Osteocyte (in vitro differentiated cells): ENCODE results near the gene LMO1. TPM values are rescaled to one million over a fixed set of nuclear protein-coding genes. Genes with fewer than 3 reads are reported as not detected.

Experiments used
- DNase-seq: peaks from one replicate; pipeline ENCODE4 v3.0.0; 2021; ENCODE audit warnings: mixed read lengths; ENCODE audit not compliant: unreplicated experiment; ENCODE audit errors: extremely low spot score
- H3K27ac Mint-ChIP-seq: one replicate; pipeline ENCODE4 v1.8.0; 2021; ENCODE audit warnings: mild to moderate bottlenecking, mixed read lengths; ENCODE audit not compliant: unreplicated experiment
- H3K27me3 Mint-ChIP-seq: one replicate; pipeline ENCODE4 v1.8.0; 2021; ENCODE audit warnings: mixed read lengths; ENCODE audit not compliant: unreplicated experiment
- H3K36me3 Mint-ChIP-seq: one replicate; pipeline ENCODE4 v1.8.0; 2021; ENCODE audit warnings: mixed read lengths; ENCODE audit not compliant: unreplicated experiment
- H3K4me1 Mint-ChIP-seq: one replicate; pipeline ENCODE4 v1.8.0; 2021; ENCODE audit warnings: mixed read lengths; ENCODE audit not compliant: unreplicated experiment
- H3K4me3 Mint-ChIP-seq: one replicate; pipeline ENCODE4 v1.8.0; 2021; ENCODE audit warnings: mild to moderate bottlenecking, moderate library complexity, mixed read lengths; ENCODE audit not compliant: unreplicated experiment
- H3K9me3 Mint-ChIP-seq: one replicate; pipeline ENCODE4 v1.8.0; 2021; ENCODE audit warnings: mixed read lengths; ENCODE audit not compliant: unreplicated experiment
- total RNA-seq: library from RNA; stranded (reverse); gene quantifications from 2 replicates; pipeline ENCODE4 v1.2.1, GENCODE V29; 2021
- TF ChIP-seq, protein P1 (sequence below): fragments of 200-600 bp; sonication (generic); IDR thresholded peaks from 2 replicates; pipeline ENCODE4 v1.5.0; 2021; ENCODE audit warnings: antibody characterized with exemption, mild to moderate bottlenecking, moderate library complexity

The LMO1 gene
- total RNA-seq, 1 donor from 2014 or later = not detected

DNA sequence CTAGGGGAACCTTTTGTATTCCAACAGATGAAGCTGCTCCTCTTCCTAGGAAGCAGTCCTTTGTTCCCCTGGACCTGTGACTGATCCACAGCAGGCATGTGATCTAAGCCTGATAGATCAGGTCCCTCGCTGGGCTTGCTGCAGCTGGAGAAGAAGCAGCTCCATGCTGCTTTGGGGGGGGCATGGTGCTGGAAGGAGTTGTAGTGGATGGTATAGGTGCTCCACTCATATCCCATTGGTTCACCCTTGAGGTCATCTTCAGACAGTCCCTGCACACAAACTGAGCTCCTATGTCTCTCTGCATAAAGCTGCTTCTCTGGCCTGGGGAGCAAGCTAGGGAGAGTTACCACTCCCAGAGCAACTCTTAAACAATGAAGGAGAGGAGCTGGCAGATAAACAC is 85.4 kb downstream of the LMO1 start:
- TF ChIP-seq, protein P1, sequence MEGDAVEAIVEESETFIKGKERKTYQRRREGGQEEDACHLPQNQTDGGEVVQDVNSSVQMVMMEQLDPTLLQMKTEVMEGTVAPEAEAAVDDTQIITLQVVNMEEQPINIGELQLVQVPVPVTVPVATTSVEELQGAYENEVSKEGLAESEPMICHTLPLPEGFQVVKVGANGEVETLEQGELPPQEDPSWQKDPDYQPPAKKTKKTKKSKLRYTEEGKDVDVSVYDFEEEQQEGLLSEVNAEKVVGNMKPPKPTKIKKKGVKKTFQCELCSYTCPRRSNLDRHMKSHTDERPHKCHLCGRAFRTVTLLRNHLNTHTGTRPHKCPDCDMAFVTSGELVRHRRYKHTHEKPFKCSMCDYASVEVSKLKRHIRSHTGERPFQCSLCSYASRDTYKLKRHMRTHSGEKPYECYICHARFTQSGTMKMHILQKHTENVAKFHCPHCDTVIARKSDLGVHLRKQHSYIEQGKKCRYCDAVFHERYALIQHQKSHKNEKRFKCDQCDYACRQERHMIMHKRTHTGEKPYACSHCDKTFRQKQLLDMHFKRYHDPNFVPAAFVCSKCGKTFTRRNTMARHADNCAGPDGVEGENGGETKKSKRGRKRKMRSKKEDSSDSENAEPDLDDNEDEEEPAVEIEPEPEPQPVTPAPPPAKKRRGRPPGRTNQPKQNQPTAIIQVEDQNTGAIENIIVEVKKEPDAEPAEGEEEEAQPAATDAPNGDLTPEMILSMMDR = no peak
- no peak overlapping the region for H3K4me3 Mint-ChIP-seq
- H3K27me3 Mint-ChIP-seq = peaks cover 37% of the 10 kb centered on the region
- no peak overlapping the region for H3K27ac Mint-ChIP-seq
- H3K36me3 Mint-ChIP-seq = no peaks in the 10 kb centered on the region
- no peaks in the 10 kb centered on the region for H3K4me1 Mint-ChIP-seq
- DNase-seq = no peak
- no peaks in the 10 kb centered on the region for H3K9me3 Mint-ChIP-seq

DNA sequence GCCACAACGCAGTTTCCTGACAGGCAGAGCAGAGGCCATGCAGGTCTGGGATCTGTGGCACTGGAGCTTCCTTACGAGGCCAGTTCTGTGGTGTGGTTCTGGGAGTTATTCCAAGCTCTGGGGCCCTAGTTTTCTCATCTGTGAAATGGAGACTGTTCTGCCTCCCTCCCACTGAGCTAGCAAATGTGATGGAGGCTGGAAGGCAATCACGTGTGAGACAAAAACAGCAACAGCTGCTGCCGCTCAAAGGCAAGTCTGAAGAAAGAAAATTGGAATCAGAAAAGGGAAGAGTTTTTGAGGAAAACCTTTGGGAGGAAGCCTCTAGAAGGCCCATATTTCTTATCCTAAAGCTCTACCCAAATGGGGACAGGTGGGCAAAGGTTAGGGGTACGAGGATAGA is 86.5 kb downstream of the LMO1 start:
- peaks cover 31% of the 10 kb centered on the region for H3K27me3 Mint-ChIP-seq

More for the DNA sequence above, 86.5 kb downstream of the LMO1 start:
- Mint-ChIP-seq H3K9me3 (no peaks in the 10 kb centered on the region), H3K4me3 (no peak overlapping the region), H3K36me3 (no peaks in the 10 kb centered on the region), H3K27ac (no peak overlapping the region), H3K4me1 (no peaks in the 10 kb centered on the region)
- no peak for DNase-seq
- TF ChIP-seq, protein P1 = no peak

Other genes starting within 250 kb of the LMO1 start
- 7.8 and 8.7 TPM in 2 replicates for gene TUB, start 182.7 kb downstream of the LMO1 start, total RNA-seq
- gene RIC3, start 94.9 kb downstream of the LMO1 start, total RNA-seq = not detected in 2 replicates